RWPE1 (cell line): ENCODE data around the gene NUAK2.

ENCODE experiments used
- CTCF ChIA-PET: fragments of 350-600 bp; sonication (Branson Sonifier 250); formaldehyde crosslinking; extraction: SDS; loops from one replicate; lab custom pipeline; 2021; lab: Yijun Ruan, JAX
- POLR2A ChIA-PET: fragments of 400-600 bp; formaldehyde crosslinking; extraction: SDS; loops from one replicate; lab custom pipeline; 2020; ENCODE audit warnings: antibody characterized with exemption; ENCODE audit not compliant: low non-redundant PET; lab: Yijun Ruan, JAX
- DNase-seq: peaks from one replicate; pipeline ENCODE4 v3.0.0; 2012; ENCODE audit warnings: low spot score
- H3K27ac ChIP-seq: fragments of 450-650 bp; 2 replicates; pipeline ENCODE4 v1.5.1; 2017
- TF ChIP-seq, protein P1 (sequence below): fragments of 450-650 bp; conservative IDR thresholded peaks from 2 replicates; pipeline ENCODE4 v1.5.1; 2017; ENCODE audit warnings: low read depth, mild to moderate bottlenecking

The NUAK2 gene

GRCh38 chr1:205342986-205343385 is 21.4 kb upstream of the NUAK2 start:
- CTCF ChIA-PET: interaction anchor here (0.6 to 1.1 kb wide), 2 partner anchors 9 to 77 kb away, joined by 3 read pairs; no protein-coding TSS in a partner anchor
- POLR2A ChIA-PET: no interaction called here
- DNase-seq: no peak
- H3K27ac ChIP-seq: no peak overlapping the region
- TF ChIP-seq, protein P1, sequence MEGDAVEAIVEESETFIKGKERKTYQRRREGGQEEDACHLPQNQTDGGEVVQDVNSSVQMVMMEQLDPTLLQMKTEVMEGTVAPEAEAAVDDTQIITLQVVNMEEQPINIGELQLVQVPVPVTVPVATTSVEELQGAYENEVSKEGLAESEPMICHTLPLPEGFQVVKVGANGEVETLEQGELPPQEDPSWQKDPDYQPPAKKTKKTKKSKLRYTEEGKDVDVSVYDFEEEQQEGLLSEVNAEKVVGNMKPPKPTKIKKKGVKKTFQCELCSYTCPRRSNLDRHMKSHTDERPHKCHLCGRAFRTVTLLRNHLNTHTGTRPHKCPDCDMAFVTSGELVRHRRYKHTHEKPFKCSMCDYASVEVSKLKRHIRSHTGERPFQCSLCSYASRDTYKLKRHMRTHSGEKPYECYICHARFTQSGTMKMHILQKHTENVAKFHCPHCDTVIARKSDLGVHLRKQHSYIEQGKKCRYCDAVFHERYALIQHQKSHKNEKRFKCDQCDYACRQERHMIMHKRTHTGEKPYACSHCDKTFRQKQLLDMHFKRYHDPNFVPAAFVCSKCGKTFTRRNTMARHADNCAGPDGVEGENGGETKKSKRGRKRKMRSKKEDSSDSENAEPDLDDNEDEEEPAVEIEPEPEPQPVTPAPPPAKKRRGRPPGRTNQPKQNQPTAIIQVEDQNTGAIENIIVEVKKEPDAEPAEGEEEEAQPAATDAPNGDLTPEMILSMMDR: no peak

DNA sequence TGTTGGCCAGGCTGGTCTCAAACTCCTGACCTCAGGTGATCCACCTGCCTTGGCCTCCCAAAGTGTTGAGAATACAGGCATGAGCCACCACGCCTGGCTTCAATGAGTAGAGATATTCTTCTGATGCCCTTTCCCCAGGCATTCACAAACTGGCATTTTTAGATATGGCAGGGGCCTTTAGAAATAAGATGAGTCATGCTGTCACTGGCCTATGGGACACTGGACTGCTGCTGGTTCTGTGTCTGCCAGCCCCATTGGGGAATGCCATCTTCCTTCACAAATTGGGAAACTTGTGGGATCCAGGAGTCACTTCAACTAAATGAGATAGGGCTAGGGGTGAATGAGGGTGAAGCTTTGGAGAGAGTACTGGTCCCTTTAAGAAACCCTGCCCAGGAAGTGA is 19.1 kb upstream of the NUAK2 start:
- CTCF ChIA-PET: interaction anchor here (0.6 to 2.8 kb wide), 4 partner anchors 13 to 152 kb away, joined by 3 to 12 read pairs (median 7); no protein-coding TSS in a partner anchor
- POLR2A ChIA-PET: no interaction called here
- TF ChIP-seq, protein P1: no peak
- peak overlapping the region; percentile 70 for H3K27ac ChIP-seq
- DNase-seq: no peak

- POLR2A ChIA-PET: no interaction called here
- CTCF ChIA-PET: interaction anchor here (0.6 to 2.8 kb wide), 5 partner anchors 14 to 277 kb away, joined by 3 to 12 read pairs (median 10); no protein-coding TSS in a partner anchor
- no peak for DNase-seq
- no peak overlapping the region for H3K27ac ChIP-seq
- TF ChIP-seq, protein P1: no peak
These were observed 18.2 kb upstream of the NUAK2 start for GRCh38 chr1:205339717-205340116.

DNA sequence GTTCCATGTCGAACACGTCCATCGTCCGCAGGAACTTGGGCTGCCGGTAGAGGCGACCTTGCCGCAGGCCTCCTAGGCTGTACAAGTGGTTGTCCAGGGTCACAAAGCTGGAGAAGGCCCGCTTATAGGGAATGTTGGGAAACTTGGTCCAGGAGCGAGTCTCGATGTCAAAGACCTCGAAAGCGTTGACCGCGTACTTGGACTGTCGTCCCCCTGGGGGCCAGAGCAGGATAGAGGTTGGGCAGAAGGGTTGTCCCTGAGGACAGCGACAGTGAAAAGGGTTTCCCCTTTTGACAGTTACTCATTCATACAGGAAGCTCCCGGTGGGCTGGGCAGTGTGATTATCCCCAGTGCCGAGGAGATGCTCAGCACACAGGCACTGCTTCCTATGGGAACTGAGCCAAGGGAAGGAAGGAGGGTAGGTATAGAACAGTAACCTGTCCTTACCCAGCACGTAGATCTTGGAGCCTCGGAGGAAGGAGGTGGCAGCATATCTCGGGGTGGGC is 17.7 kb upstream of the NUAK2 start:
- no peak for DNase-seq
- TF ChIP-seq, protein P1: no peak
- POLR2A ChIA-PET: no interaction called here
- CTCF ChIA-PET: interaction anchor here (0.6 to 2.8 kb wide), 7 partner anchors 15 to 277 kb away, joined by 3 to 12 read pairs (median 6); no protein-coding TSS in a partner anchor
- H3K27ac ChIP-seq: no peak overlapping the region

DNA sequence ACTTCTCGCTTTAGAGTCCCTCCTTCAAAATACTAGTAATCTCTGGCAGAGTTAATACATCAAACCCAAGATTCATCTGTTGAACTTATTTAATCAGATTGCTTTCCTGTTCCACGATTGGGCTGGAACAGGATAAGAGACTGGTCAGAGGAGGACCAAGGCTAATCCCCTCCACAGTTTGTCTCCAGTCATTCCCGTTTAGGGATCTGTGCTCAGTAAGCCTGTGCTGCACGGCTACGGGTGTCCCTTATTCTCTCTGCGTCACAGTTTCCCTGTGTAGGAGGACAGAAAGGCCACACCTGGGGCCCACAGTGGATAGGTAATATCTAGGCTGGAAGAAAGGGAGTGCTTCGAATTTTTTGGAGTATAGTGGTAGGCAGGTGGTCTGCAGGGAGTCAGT is 16.5 kb upstream of the NUAK2 start:
- no peak for DNase-seq
- no peak overlapping the region for H3K27ac ChIP-seq
- TF ChIP-seq, protein P1: no peak
- ChIA-PET CTCF (interaction anchor here (0.6 to 4.7 kb wide), 6 partner anchors 15 to 498 kb away, joined by 3 to 63 read pairs (median 40); no protein-coding TSS in a partner anchor), POLR2A (no interaction called here)

- no peak overlapping the region for H3K27ac ChIP-seq
- no peak for DNase-seq
- TF ChIP-seq, protein P1: no peak
- POLR2A ChIA-PET: no interaction called here
- CTCF ChIA-PET: interaction anchor here (0.6 to 4.7 kb wide), 12 partner anchors 12 to 498 kb away, joined by 3 to 63 read pairs (median 36); partner anchors contain the start of gene NUAK2
These were observed 15.9 kb upstream of the NUAK2 start for GRCh38 chr1:205337481-205337880.
